ENCODE data around the gene CACNA2D3. TPM values are rescaled to one million over a fixed set of nuclear protein-coding genes. Genes with fewer than 3 reads are reported as not detected.

CACNA2D3 gene
- total RNA-seq, 4 donors from 2014 or later: 0.27 to 1.5 (median 0.79) TPM

- H3K4me3 ChIP-seq (ENCODE audit: low read depth, poor library complexity, severe bottlenecking): no peak overlapping the region
- TF ChIP-seq, protein P1, sequence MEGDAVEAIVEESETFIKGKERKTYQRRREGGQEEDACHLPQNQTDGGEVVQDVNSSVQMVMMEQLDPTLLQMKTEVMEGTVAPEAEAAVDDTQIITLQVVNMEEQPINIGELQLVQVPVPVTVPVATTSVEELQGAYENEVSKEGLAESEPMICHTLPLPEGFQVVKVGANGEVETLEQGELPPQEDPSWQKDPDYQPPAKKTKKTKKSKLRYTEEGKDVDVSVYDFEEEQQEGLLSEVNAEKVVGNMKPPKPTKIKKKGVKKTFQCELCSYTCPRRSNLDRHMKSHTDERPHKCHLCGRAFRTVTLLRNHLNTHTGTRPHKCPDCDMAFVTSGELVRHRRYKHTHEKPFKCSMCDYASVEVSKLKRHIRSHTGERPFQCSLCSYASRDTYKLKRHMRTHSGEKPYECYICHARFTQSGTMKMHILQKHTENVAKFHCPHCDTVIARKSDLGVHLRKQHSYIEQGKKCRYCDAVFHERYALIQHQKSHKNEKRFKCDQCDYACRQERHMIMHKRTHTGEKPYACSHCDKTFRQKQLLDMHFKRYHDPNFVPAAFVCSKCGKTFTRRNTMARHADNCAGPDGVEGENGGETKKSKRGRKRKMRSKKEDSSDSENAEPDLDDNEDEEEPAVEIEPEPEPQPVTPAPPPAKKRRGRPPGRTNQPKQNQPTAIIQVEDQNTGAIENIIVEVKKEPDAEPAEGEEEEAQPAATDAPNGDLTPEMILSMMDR (IDR thresholded peaks at IDR 0.05): no peak
- no peak for TF ChIP-seq POLR2A (IDR thresholded peaks at IDR 0.05)
- intact Hi-C loops (cut with DNase I; ENCODE audit: low total_unique reads): no loop called here
- 80 to 88% methylated on average over 7 of the region's 7 CpGs for WGBS, 2 donors
- no peak for DNase-seq (ENCODE audit: low spot score in 2 of 2)
Observed at GRCh38 chr3:54756330-54756731, 634.0 kb downstream of the CACNA2D3 start.

GRCh38 chr3:54758461-54758860 lies 636.1 kb downstream of the CACNA2D3 start:
- intact Hi-C loops (cut with DNase I; ENCODE audit: low total_unique reads): no loop called here
- H3K4me3 ChIP-seq (ENCODE audit: low read depth, poor library complexity, severe bottlenecking): no peak overlapping the region

GRCh38 chr3:54759166-54759565 lies 636.8 kb downstream of the CACNA2D3 start:
- 34 to 70% methylated on average over 2 of the region's 2 CpGs for WGBS, 2 donors
- no peak for TF ChIP-seq POLR2A (IDR thresholded peaks at IDR 0.05)
- TF ChIP-seq, protein P1 (IDR thresholded peaks at IDR 0.05): no peak
- intact Hi-C loops (cut with DNase I; ENCODE audit: low total_unique reads): no loop called here

More at GRCh38 chr3:54758461-54758860, 636.1 kb downstream of the CACNA2D3 start:
- DNase-seq (ENCODE audit: low spot score in 2 of 2): no peak
- TF ChIP-seq, protein P1 (IDR thresholded peaks at IDR 0.05): no peak
- no peak for TF ChIP-seq POLR2A (IDR thresholded peaks at IDR 0.05)
- 89 to 94% methylated on average over 3 of the region's 3 CpGs for WGBS, 2 donors

DNA sequence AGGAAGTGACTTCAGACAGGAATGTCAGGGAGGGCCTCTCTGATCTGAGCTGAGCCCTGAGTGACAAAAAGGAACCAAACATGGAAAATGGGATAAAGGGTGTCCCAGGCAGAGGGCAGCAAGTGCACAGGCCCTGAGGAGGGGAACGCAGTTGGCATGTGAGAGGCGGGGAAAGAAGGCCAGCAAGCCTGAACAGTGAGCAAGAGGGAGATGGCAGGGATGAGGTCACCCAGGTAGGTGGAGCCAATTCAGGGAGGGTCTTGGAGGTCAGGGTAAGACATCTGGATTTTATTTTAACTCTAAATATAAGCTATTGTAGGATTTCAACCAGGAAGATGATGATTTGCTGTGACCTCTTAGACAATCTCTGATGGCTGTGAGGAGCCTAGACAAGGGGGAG lies 637.8 kb downstream of the CACNA2D3 start:
- DNase-seq (ENCODE audit: low spot score in 2 of 2): no peak
- WGBS, 2 donors: 81 to 86% methylated on average over 2 of the region's 2 CpGs
- intact Hi-C loops (cut with DNase I; ENCODE audit: low total_unique reads): no loop called here
- TF ChIP-seq, protein P1 (IDR thresholded peaks at IDR 0.05): no peak
- no peak for TF ChIP-seq POLR2A (IDR thresholded peaks at IDR 0.05)
- H3K4me3 ChIP-seq (ENCODE audit: low read depth, poor library complexity, severe bottlenecking): no peak overlapping the region

More at GRCh38 chr3:54759166-54759565, 636.8 kb downstream of the CACNA2D3 start:
- H3K4me3 ChIP-seq (ENCODE audit: low read depth, poor library complexity, severe bottlenecking): no peak overlapping the region
- DNase-seq (ENCODE audit: low spot score in 2 of 2): no peak

- 38 to 67% methylated on average over 1 of the region's 1 CpG for WGBS, 2 donors
- no peak overlapping the region for H3K4me3 ChIP-seq (ENCODE audit: low read depth, poor library complexity, severe bottlenecking)
- intact Hi-C loops (cut with DNase I; ENCODE audit: low total_unique reads): no loop called here
- no peak for DNase-seq (ENCODE audit: low spot score in 2 of 2)
- no peak for TF ChIP-seq POLR2A (IDR thresholded peaks at IDR 0.05)
- TF ChIP-seq, protein P1 (IDR thresholded peaks at IDR 0.05): no peak
Observed at GRCh38 chr3:54761637-54762036, 639.3 kb downstream of the CACNA2D3 start.

DNA sequence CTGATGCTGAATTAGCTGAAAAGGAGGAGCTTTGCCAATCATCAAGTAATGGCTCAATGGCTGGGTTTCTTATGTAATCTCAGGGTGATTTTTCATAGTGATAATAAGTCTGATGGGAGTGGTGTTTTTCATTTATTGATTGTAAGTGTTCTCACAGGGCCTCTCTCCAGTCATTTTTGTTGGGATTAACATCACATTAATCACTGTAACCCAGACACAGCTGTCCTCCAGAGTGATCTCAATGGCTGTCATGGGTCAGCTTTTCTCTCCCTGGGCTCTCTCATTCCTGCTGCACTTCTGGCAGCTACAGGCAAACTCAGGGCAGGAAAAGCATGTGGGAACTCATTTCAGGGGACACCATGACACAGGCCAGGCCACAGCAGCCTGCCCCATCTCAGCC lies 642.6 kb downstream of the CACNA2D3 start:
- H3K4me3 ChIP-seq (ENCODE audit: low read depth, poor library complexity, severe bottlenecking): no peak overlapping the region
- TF ChIP-seq, protein P1 (IDR thresholded peaks at IDR 0.05): no peak
- intact Hi-C loops (cut with DNase I; ENCODE audit: low total_unique reads): no loop called here
- no peak for DNase-seq (ENCODE audit: low spot score in 2 of 2)

Measured in lower leg skin (tissue), 4 donors.